GM18867 (cell line): ENCODE results near the gene ODC1.
A peak's percentile ranks its signal among the peaks of the same experiment; 100 is the strongest.
"Not testable (repeated sequence)": the region's sequence is repeated elsewhere in the genome, so short reads cannot be mapped to it uniquely, and the experiment has no call there.

Experiments used
- ATAC-seq: cut with Tn5 transposase; IDR thresholded peaks from one replicate; pipeline ENCODE4 v1.9.1; 2021; ENCODE audit warnings: mild to moderate bottlenecking, moderate library complexity; ENCODE audit not compliant: unreplicated experiment

Gene ODC1

DNA sequence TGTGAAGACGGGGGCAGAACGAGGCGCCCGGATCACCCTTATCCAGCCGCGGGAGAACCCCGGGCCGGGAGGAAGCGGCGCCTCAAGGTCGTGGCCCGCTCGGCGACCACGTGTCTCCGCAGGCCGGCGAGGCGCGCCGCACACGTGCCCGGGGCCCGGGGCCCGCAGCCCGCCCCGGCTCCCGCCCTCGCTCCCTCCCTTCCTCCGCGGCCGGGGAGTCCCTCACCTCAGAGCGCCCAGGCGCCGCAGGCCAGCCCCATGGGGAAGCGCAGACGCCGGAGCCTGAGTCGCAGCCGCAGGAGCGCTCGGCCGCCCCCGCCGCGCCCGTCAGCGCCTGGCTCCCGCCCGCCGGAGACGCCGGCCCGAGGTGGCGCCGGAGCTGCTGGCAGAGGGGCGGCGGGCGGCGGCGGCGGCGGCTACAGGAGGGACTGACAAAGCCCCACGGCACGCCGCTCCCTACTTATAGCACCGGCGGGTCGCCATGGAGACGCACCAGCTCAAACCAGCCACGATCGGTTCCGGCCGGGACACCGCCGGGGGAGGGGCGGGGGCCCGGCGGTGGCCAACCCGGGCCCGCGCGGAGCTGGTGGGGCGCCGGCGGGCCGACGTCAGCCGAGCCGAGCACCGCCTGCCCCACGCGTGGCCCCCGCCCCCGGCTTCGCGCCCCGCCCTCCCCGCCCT is at the start of gene ODC1:
Gene ODC1 (minus strand): TSS at position 433 of the 681 bp plus-strand sequence. CDS start 3,295 bp downstream, outside the sequence.
- peak; percentile 76 for ATAC-seq

DNA sequence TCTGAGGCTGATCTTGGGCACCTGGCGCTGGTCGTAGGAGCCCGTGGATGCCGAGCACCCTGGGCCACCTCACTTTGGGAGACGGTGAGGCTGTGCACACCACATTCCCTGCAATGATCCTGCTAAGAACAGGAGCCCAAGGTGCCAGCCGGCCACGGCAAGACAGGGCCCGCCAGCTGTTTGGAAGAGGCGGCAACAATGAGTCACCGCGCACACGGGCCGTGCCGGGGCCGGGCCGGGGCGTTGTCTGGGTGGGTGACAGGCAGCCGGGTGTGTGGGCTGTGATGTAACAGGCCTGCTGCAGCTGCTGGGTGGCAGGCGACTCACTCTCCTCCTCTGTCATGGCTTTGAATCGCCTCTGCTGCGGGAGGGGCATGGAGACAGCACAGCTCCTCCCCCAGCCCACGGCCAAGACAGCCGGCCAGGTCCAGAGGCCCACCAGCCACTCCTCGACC is 49.7 kb upstream of the ODC1 start:
- ATAC-seq: no peak

DNA sequence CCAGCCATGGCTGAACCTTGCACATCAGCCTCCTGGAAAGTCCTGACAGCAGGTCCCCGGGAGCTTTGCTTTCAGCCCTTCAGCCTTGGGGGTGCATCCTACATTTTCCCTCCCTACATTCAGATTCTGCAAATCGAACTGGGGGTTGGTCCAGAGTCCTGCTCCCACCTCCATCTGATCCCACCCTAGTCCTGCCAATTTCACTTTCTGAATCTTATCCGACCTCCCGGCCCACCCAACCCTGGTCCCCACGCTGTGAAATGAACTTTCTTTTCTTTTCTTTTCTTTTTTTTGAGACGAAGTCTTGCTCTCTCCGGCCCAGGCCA is 47.8 kb upstream of the ODC1 start:
- ATAC-seq: no peak

DNA sequence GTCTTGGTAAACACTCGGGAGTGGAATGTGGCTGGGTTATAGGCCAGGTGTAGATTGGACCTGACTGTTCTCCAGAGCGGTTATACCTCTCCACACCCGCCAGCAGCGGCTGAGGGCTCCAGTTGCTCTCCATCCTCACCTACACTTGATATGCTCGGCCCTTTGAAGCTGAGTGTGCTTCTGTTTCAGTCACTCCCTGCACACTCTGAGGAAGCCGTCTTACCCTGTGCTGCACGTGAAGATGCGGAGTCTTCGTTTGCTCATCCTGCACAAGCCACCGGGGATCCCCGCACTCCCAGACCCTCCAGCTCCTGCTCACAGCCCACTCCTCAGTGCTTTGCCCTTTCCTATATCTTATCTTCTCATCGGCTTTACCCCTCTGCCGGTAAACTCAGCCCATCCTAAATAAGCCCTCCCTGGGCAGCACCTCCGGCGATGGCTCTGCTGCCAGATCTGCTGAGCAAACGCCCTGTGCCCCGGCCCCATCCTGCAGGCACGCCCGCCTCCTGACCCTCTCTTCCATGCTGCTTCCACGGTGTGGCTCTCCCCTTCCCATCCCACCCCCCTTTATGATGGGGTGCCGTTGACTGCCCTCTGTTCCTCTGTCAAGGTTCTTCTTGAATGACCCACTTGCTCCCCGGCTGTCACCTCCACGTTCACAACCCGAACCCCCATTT is 47.3 kb upstream of the ODC1 start:
- ATAC-seq: no peak

DNA sequence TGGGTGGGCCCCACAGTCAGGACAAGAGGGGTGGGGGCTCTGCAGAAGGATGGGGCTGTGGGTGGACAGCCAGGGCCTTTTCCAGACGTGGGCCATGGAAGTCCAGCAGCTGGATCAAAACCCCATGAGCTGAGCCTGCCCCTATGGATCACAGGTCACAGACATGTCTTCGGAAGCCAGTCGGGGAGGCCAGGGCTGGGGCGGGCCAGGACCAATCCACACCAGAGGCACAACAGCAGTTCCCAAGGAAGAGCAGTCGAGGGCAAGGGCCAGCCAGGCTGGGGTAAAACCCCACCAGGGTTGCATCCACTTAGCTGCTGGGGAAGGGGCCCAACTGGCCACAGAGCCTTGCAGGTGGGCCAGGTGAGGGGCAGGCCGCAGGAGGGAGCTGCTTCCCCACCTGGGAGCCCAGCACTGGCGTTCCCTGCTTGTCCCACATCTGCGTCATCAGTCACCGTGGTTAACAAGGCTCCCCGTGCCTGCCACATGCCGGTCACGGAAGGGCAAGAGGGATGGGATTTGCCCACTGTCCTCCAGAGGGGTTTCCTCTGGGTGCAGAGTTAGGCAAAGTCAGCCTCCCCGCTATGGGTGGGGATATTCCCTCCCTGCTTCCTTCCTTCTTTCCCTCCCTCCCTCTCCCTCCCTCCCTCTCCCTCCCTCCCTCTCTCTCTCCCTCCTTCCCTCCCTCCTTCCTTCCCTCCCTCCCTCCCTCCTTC is 46.4 kb upstream of the ODC1 start:
- ATAC-seq: no peak

DNA sequence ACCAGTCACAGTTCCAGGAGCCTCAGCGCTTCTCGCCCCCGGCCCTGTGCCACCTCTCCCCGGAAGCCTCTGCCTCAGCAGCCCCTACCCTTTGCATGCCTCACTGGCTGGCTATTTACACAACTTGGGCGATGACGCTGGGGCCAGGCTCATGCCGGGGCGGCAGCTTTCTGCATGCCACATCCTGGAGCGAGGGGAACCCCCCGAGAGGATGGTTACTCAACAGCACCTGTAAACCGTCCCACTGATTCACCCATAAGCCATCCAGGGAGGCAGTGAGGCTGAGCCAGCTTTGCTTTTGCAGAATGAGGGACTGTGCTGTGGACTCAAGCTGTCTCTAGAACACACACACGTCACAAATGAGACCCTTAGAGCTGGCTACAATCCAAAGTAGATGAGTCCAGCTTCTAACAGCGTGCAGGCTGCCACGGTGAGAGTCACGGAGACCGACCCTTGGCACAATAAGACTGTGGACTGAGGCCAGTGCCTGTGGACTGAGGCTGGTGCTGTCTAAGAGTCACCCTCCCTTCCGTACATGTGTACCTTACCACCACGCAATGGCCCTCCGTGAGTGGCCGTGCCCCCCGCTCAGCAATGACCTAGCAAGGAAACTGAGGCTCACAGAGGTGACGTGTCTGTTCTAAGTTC is 45.6 kb upstream of the ODC1 start:
- peak; percentile 90 for ATAC-seq

DNA sequence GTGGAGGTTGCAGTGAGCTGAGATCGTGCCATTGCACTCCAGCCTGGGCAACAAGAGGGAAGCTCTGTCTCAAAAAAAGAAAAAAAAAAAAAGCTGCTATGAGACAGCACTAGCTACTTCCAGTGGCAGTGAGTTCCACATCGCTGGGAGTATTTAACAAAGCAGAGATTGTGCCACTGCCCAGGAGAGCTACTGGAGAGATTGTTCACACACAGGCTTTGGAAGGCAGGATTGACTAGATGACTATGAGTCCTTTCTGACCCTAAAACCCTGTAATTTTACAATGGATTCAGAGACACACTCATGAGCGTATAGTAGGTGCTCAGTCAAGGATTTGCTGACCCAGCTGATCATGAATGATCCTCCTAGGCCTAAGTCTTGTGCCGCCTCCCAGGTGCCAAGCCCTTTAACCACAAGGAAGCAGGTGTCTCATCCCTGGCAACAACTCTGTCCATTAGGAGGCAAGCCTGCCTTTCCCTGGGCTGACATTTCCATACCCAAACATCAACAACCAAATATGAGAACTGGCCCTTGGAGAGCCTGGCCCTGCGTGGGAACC is 45.0 kb upstream of the ODC1 start:
- ATAC-seq: peak; percentile 9

DNA sequence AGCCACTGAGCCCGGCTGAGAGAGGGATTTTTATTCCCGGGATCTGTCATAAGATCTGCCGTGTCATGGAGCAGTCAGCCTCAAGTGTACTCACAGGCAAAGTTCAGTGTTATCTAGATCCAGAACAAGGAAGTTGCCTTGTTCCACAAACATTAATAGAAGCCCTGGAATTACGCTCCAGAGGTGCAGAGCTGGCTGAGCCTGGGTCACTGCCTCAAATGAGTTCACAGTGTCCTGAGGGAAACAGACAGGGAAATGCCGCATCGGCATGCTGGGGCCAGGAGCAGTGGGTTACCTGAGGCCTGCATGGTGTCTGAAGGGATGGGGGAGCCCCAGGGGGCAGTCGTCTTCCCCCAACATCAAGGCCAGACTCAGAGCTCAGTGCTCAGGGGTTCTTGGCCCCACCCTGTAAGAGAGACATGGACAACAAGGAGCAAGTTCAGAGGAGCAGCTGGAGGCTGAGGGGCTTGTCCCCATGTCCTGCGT is 42.7 kb upstream of the ODC1 start:
- ATAC-seq: no peak

DNA sequence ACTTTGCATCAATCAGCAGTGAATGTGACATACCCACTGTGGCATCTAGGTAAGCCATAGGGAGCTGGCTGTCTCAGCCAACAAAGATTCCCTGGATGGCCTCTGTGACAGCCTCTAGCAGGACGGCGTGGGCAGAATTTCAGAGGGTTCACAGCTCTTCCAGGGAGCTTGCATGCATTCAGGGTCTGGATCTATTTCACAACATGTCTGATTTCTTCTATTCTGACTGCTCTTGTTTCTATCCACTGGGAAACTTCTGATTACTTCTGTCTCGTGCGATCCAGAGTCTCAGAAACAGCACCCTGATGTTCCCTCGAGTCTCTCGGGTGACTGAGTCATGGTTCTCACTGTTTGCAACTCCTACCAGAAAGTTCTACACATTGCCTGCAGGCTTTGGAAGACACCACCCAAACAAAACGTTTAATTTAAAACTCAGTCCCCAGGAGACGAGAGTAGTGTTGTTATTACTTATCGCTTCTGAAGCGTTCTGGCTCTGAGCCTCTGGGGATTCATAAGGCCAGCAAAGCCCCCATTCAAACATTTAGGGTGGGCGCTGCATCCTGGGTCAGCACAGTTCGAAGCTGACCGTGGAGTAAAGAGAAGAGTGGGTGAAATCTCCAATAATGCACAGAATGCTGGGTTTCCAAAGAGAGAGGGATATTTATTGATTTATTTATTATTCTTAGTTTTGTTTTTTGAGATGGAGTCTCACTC is 41.9 kb upstream of the ODC1 start:
- no peak for ATAC-seq

DNA sequence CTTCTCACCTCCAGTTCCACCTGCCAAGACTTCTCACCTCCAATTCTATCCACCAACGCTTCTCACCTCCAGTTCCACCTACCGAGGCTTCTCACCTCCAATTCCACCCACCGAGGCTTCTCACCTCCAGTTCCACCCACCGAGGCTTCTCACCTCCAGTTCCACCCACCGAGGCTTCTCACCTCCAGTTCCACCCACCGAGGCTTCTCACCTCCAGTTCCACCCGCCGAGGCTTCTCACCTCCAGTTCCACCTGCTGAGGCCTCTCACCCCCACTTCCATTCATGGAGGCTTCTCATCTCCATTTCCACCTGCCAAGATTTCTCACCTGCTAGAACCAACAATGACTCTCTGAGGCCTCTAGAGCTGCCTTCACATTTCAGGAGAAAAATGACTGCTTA is 40.0 kb upstream of the ODC1 start:
- not testable (repeated sequence) for ATAC-seq

DNA sequence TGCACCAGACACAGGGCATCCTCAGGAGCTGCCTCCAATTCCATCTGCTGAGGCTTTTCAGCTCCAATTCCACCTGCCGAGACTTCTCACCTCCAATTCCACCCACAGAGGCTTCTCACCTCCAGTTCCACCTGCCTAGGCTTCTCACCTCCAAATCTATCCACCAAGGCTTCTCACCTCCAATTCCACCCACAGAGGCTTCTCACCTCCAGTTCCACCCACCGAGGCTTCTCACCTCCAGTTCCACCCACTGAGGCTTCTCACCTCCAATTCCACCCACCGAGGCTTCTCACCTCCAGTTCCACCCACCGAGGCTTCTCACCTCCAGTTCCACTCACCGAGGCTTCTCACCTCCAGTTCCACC is 39.6 kb upstream of the ODC1 start:
- not testable (repeated sequence) for ATAC-seq

DNA sequence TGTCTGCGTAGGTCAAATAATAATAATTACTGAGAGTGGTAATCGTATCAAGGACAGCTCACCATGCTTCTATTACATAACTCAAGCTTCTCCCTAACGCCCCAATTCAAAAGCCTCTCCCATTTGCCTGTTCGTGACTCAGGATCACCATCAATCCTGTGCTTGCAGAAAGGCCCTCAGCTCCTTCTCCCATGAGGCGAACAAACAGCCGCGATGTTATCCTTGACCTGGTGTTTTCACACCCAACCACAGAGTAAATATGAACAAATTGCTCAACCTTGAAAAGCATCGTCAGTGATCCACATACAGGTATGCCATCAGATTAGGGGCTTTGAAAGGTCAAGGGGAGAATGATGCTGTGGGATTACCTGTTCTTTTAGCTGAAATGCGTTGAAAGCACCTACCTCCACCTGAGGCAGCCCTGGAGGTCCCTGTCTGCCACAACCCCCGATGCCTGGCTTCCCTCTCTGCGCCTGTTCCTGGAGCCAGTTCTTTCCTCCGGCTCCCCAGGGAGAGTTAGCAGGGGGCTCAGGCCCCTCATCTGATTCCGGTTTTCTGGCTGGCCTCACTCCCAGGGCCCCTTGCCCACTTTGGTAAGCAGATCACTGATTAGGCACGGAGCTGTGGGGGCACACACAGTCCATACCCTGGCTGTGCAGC is 39.1 kb upstream of the ODC1 start:
- no peak for ATAC-seq

DNA sequence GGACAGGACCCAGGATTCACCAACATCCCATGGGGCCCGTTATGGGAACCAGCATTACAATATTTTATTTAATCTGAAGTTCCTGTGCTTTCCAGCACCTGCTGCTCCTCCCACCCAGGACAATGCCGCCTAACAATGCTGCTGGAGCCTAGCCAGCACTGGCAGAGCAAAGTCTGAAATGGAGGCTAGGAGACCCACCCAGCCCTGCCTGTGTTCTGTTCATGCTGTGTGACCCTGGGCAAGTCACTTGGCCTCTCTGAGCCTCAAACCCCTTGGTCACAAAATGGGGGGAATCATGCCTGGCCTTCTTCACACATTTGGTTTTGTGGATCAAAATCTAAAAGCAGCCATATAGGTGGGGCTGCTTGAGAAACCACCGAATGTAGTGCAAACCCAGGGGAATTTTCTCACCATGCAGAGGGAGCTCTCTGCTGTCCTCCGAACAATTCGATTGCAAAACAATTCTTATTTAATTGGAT is 38.5 kb upstream of the ODC1 start:
- ATAC-seq: no peak

DNA sequence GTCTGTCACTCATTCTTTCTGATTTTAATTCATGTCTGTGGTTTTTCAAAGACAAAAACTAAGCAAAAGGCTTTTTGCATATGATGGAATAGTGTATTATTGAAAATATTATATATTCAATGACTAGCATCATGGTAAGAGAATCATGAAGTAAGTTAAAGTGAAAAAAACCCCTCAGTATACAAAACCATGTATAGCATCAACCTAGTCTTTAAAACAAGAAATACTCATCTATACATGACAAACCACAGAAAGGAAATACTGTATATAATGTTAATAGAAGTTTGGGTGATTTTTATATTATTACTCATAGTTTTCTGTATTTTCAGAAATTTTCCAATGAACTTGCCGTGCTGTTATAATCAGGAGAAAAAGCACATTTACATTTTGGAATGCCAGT is 38.0 kb upstream of the ODC1 start:
- no peak for ATAC-seq

DNA sequence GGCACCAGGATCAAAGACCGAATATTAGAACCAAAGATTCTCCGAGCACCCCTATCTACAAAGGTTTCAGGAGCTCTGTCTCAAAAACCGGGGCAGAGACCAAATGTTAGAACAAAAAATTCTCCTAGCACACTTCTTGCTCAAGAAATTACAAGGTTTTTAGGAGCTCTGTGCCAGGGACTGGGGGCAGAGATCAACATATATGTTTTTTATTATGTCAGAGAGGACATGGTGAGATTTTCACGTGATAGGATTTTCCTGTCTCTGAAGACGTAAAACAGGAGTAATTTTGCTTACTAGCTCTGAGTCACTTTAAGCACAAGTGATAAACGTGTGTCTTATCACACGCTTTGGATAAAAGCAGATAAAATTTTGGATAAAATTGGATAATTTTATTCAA is 34.8 kb upstream of the ODC1 start:
- ATAC-seq: no peak

DNA sequence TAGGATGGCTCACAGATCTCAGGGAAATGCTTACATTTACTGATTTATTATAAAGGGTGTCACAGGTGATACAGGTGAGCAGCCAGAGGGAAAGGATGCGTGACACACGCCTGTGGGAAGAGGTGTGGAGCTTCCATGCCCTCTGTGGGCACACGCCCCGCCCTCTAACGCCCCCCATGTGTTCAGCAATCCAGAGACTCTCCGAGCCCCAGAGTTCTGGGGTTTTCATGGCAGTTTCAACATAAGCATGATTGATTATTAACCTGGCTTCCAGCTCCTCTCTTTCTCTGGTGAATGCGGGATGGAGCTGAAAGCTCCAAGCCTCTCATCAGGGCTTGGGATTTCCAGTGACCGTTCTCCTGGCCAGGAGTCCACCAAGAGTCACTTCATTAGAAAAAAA is 34.3 kb upstream of the ODC1 start:
- no peak for ATAC-seq

DNA sequence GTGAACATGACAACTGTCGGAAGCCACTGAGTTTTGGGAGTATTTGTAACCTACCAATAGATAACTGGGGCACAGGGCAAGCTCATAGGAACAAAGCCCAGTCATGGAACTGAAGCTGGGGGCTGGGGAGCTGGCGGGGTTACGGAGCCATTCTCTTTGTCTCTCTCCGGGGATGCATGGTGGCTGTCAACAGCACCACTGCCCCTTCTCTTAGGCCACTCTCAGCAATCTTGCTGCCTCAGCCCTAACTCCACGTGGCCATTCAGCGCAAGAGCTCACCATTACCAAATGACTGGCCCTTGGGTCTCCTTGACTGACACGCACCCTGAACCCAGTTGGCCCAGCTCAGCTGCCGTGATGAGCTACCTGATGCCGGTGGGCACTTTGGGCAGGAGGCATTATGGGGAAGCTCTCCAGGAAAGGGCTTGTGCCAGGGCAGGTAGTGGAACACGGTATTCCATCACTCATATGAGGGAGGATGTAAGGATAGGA is 33.6 kb upstream of the ODC1 start:
- ATAC-seq: no peak

DNA sequence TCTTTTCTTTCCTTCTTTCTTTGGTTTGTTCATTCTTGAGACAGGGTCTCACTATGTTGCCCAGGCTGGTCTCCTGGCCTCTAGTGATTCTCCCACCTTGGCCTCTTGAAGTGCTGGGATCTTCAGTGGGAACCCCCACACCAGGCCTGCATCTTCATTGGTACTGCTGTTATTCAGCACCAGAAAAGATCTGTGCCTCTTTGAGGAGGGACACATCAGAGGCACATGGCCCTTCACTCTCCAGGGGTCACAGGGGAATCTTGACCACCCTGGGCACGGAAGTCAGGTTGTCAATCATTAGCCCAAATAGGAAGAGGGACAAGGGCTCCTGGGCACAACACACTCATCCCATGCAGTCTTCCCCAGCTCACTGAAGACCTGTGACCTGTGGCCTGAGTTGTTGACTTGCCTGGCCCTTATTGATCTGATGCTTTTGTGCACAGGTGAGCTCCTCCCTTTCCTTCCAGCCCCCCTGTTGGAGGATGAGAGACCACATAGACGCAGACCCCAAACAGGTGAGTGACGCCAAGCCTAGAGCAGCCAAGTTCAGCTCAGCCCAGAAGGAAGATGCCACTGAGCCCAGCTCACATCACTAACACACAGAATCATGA is 33.0 kb upstream of the ODC1 start:
- ATAC-seq: no peak

DNA sequence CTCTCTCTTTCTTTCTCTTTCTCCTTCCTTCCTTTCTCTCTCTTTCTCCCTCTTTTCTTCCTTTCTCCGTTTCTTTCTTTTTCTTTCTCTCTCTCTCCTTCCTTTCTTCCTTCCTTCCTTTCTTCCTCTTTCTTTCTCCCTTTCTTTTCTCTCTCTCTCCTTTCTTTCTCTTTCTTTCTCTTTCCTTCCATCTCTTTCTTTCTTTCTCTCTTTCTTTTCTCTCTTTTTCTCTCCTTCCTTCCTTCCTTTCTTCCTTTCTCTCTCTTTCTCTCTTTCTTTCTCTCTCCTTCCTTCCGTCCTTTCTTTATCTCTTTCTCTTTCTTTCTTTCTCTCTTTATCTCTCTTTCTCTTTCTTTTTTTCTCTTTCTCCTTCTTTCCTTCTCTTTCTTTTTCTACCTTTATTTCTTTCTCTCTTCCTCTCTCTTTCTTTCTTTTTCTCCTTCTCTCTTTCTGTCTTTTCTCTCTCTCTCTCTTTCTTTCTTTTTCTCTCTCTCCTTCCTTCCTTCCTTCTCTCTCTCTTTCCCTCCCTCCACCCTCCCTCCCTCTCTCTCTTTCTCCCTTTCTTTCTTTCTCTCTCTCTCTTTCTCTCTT is 32.3 kb upstream of the ODC1 start:
- no peak for ATAC-seq
